HepG2 (cell line): ENCODE results near the gene STK11. TPM values are rescaled to one million over a fixed set of nuclear protein-coding genes. Genes with fewer than 3 reads are reported as not detected.

Source experiments
- CBX5 ChIP-seq: sonication (generic); formaldehyde crosslinking; IDR thresholded peaks from 2 replicates; pipeline ENCODE4 v1.4.0; 2020; ENCODE audit warnings: missing genetic modification reagents, borderline replicate concordance
- CENPBD1 ChIP-seq: sonication (generic); formaldehyde crosslinking; IDR thresholded peaks from 2 replicates; pipeline ENCODE4 v1.8.0; 2022; ENCODE audit warnings: missing genetic modification reagents, low read depth, mild to moderate bottlenecking, borderline replicate concordance
- E2F2 ChIP-seq: sonication (generic); formaldehyde crosslinking; IDR thresholded peaks from 2 replicates; pipeline ENCODE4 v1.4.0; 2020; ENCODE audit warnings: missing genetic modification reagents, borderline replicate concordance
- ELF1 ChIP-seq: sonication (generic); formaldehyde crosslinking; IDR thresholded peaks from 2 replicates; pipeline ENCODE4 v1.4.0; 2020; ENCODE audit warnings: missing genetic modification reagents
- FOSL2 ChIP-seq: sonication (generic); formaldehyde crosslinking; IDR thresholded peaks from 2 replicates; pipeline ENCODE4 v1.4.0; 2020; ENCODE audit warnings: missing genetic modification reagents
- GABPB1 ChIP-seq: IDR thresholded peaks from 2 replicates; pipeline ENCODE4 v1.6.1; 2016; ENCODE audit warnings: mild to moderate bottlenecking, missing genetic modification reagents, moderate library complexity, missing compliant biosample characterization
- HDAC1 ChIP-seq: sonication (generic); formaldehyde crosslinking; IDR thresholded peaks from 2 replicates; pipeline ENCODE4 v1.5.1; 2020; ENCODE audit warnings: mild to moderate bottlenecking, missing genetic modification reagents
- IRF2 ChIP-seq: IDR thresholded peaks from 2 replicates; pipeline ENCODE4 v1.6.1; 2018; ENCODE audit warnings: missing genetic modification reagents, missing compliant biosample characterization
- MED1 ChIP-seq: sonication (generic); formaldehyde crosslinking; IDR thresholded peaks from 2 replicates; pipeline ENCODE4 v1.4.0; 2020; ENCODE audit warnings: missing genetic modification reagents
- NBN ChIP-seq: fragments of 450-650 bp; conservative IDR thresholded peaks from 2 replicates; pipeline ENCODE4 v1.6.1; 2017
- PTBP1 ChIP-seq: fragments of 200-400 bp; formaldehyde crosslinking; IDR thresholded peaks from 2 replicates; pipeline ENCODE4 v1.6.1; 2018; ENCODE audit warnings: low read length, low read depth; ENCODE audit not compliant: poor library complexity, severe bottlenecking
- REST ChIP-seq, 2 experiments: IDR thresholded peaks; 2 replicates each; pipeline ENCODE4 v1.6.1; 2011 to 2012; ENCODE audit warnings: low read length in 2 of 2, borderline replicate concordance in 1 of 2, low read depth in 1 of 2, mild to moderate bottlenecking in 1 of 2, moderate library complexity in 1 of 2
- RFX5 ChIP-seq: IDR thresholded peaks from 2 replicates; pipeline ENCODE4 v1.6.1; 2011; ENCODE audit warnings: low read depth, low read length, improper control_type of control experiment
- SOX13 ChIP-seq, 3 experiments: fragments of 450-650 bp in 1 of 3; sonication (generic) in 1 of 3; formaldehyde crosslinking in 1 of 3; IDR thresholded peaks in 2 of 3; conservative IDR thresholded peaks in 1 of 3; 2 replicates each; pipeline versions ENCODE4 v1.5.0 to v1.6.1; 2016 to 2020; ENCODE audit warnings: antibody characterized with exemption in 1 of 3, mild to moderate bottlenecking in 1 of 3, missing compliant biosample characterization in 1 of 3, missing genetic modification reagents in 1 of 3, moderate library complexity in 1 of 3
- TBX2 ChIP-seq: sonication (generic); formaldehyde crosslinking; IDR thresholded peaks from 2 replicates; pipeline ENCODE4 v1.5.0; 2020; ENCODE audit warnings: missing genetic modification reagents, mild to moderate bottlenecking, borderline replicate concordance
- TFE3 ChIP-seq: IDR thresholded peaks from 2 replicates; pipeline ENCODE4 v1.6.1; 2016
- TGIF2 ChIP-seq: IDR thresholded peaks from 2 replicates; pipeline ENCODE4 v1.6.1; 2016; ENCODE audit warnings: control low read depth, missing compliant biosample characterization
- ZMYM4 ChIP-seq: sonication (generic); formaldehyde crosslinking; IDR thresholded peaks from 2 replicates; pipeline ENCODE4 v1.8.1; 2023; ENCODE audit warnings: mild to moderate bottlenecking, missing genetic modification reagents
- ZNF18 ChIP-seq: sonication (generic); formaldehyde crosslinking; IDR thresholded peaks from 2 replicates; pipeline ENCODE4 v1.8.0; 2022; ENCODE audit warnings: mild to moderate bottlenecking, missing genetic modification reagents; ENCODE audit not compliant: insufficient replicate concordance
- ZNF761 ChIP-seq: sonication (generic); formaldehyde crosslinking; conservative IDR thresholded peaks from 2 replicates; pipeline ENCODE4 v1.4.0; 2020; ENCODE audit warnings: mild to moderate bottlenecking, missing genetic modification reagents
- ZNF772 ChIP-seq: sonication (generic); formaldehyde crosslinking; IDR thresholded peaks from 2 replicates; pipeline ENCODE4 v1.5.0; 2020; ENCODE audit warnings: mild to moderate bottlenecking, missing genetic modification reagents
- polyA plus RNA-seq, 8 experiments: library from polyadenylated mRNA; depleted of rRNA in 3 of 8; stranded (reverse) in 7 of 8; unstranded in 1 of 8; fragments of >200 nt; fragmentation: Illumina TruSeq in 4 of 8; extraction: Trizol in 4 of 8; gene quantifications; 2 replicates each; pipeline versions ENCODE4 v1.2.1 to v1.2.3, GENCODE V29; 2011 to 2016; ENCODE audit warnings: low read depth in 4 of 8, missing spikeins in 1 of 8, mixed read lengths in 1 of 8; ENCODE audit not compliant: insufficient read depth in 1 of 8
- total RNA-seq, 5 experiments: library from RNA; depleted of rRNA; stranded (reverse); fragments of >200 nt; fragmentation: Illumina TruSeq; extraction: Trizol; gene quantifications; 2 replicates each; pipeline ENCODE4 v1.2.3, GENCODE V29; 2016; ENCODE audit warnings: low read depth in 1 of 5

STK11 gene
- total and polyA plus RNA-seq, 2 of the 13 experiments (the other 11 are each of a cell fraction or from before 2014, with no cell fraction given) = 27.5 to 43.6 TPM

GRCh38 chr19:1269065-1269477 lies 63.5 kb downstream of the STK11 start, which contains the start of gene CIRBP (continued):
- TF ChIP-seq ZMYM4 (CRISPR knock-in tag) = peak; percentile 38; the same call in 1 of the 2 replicates
- TF ChIP-seq REST (IDR thresholded peaks at IDR 0.05; ENCODE audit: borderline replicate concordance in 1 of 2, low read depth in 1 of 2, low read length in 2 of 2) = peak in 1 of 2 experiments; percentile 52; a peak in 1 of 4 replicates
- no peak for TF ChIP-seq E2F2
- peak; percentile 49 for TF ChIP-seq MED1 (CRISPR knock-in tag)
- TF ChIP-seq ELF1 (CRISPR knock-in tag) = peak; percentile 48; the same call in 1 of the 2 replicates
- 0 out of 2 replicates have a peak, but pooled peaks have one; percentile 31 for TF ChIP-seq RFX5
- TF ChIP-seq FOSL2 (CRISPR knock-in tag) = peak; percentile 28; the same call in 1 of the 2 replicates
- TF ChIP-seq ZNF18 (CRISPR knock-in tag) = no peak
- peak; percentile 46; the same call in 1 of the 2 replicates for TF ChIP-seq TBX2 (CRISPR knock-in tag)
- no peak for TF ChIP-seq NBN
- TF ChIP-seq SOX13 (IDR thresholded peaks at IDR 0.05) = 0 out of 2 replicates have a peak, but pooled peaks have one; percentile 20
- 0 out of 4 replicates have a peak, but pooled peaks of 1 of the 2 experiments have one; percentile 5 for TF ChIP-seq SOX13 (CRISPR knock-in tag; conservative IDR thresholded peaks at IDR 0.05 in 1 of 2, IDR thresholded peaks at IDR 0.05 in 1 of 2)
- peak; percentile 38 for TF ChIP-seq GABPB1 (CRISPR knock-in tag)
- TF ChIP-seq IRF2 = peak; percentile 57; the same call in 1 of the 2 replicates
- peak; percentile 44 for TF ChIP-seq PTBP1
- 0 out of 2 replicates have a peak, but pooled peaks have one; percentile 44 for TF ChIP-seq CENPBD1 (CRISPR knock-in tag)
- peak; percentile 46; the same call in 1 of the 2 replicates for TF ChIP-seq ZNF772
- peak; percentile 22; the same call in 1 of the 2 replicates for TF ChIP-seq CBX5
- TF ChIP-seq TGIF2 (CRISPR knock-in tag) = 0 out of 2 replicates have a peak, but pooled peaks have one; percentile 39
- peak; percentile 59 for TF ChIP-seq HDAC1 (CRISPR knock-in tag)
- 0 out of 2 replicates have a peak, but pooled peaks have one; percentile 35 for TF ChIP-seq ZNF761 (CRISPR knock-in tag)
- peak; percentile 38; the same call in 1 of the 2 replicates for TF ChIP-seq TFE3 (CRISPR knock-in tag)
